Ascending aorta (tissue), 2 donors: ENCODE data around the gene ZSWIM8. TPM values are rescaled to one million over a fixed set of nuclear protein-coding genes. Genes with fewer than 3 reads are reported as not detected.

Experiments used
- DNase-seq, 2 donors: peaks; one replicate each; pipeline ENCODE4 v3.0.0-alpha.2; 2019; ENCODE audit warnings: low spot score in 2 of 2
- H3K27ac ChIP-seq, 2 donors: fragments of 200-600 bp; sonication (generic); one replicate each; pipeline ENCODE4 v1.5.1; 2016 to 2017; ENCODE audit warnings: mild to moderate bottlenecking in 1 of 2
- H3K27me3 ChIP-seq: fragments of 200-600 bp; sonication (generic); one replicate; pipeline ENCODE4 v1.5.1; 2017
- H3K36me3 ChIP-seq, 2 donors: fragments of 200-600 bp; sonication (generic); one replicate each; pipeline ENCODE4 v1.5.1; 2016
- H3K4me1 ChIP-seq, 2 donors: fragments of 200-600 bp; sonication (generic); one replicate each; pipeline ENCODE4 v1.5.1; 2016 to 2017; ENCODE audit warnings: mild to moderate bottlenecking in 1 of 2
- H3K4me3 ChIP-seq, 2 donors: fragments of 200-600 bp; sonication (generic); one replicate each; pipeline ENCODE4 v1.5.1; 2016 to 2017; ENCODE audit warnings: mild to moderate bottlenecking in 1 of 2
- H3K9me3 ChIP-seq, 2 donors: fragments of 200-600 bp; sonication (generic); one replicate each; pipeline ENCODE4 v1.5.1; 2016
- CTCF ChIP-seq, 3 experiments: fragments of 200-600 bp in 2 of 3; fragments of 450-650 bp in 1 of 3; sonication (generic) in 2 of 3; IDR thresholded peaks; one replicate each; pipeline ENCODE4 v1.5.1; 2016 to 2019; ENCODE audit warnings: antibody characterized with exemption in 3 of 3, mild to moderate bottlenecking in 1 of 3, moderate library complexity in 1 of 3
- intact Hi-C: fragments of 100-400 bp; cut with DNase I; formaldehyde crosslinking; loops from one replicate; pipeline ENCODE4 v1.15.1; 2023
- total RNA-seq: library from RNA; depleted of rRNA; stranded (reverse); fragments of >200 nt; gene quantifications from one replicate; pipeline ENCODE4 v1.1.0, GENCODE V29; 2016

ZSWIM8 gene
- total RNA-seq, 1 donor from 2014 or later, result 106 TPM

- no peaks in the 10 kb centered on the region for H3K27me3 ChIP-seq
- H3K36me3 ChIP-seq, result peaks cover 65 to 68% of the 10 kb centered on the region in 2 donors
- intact Hi-C loops, result no loop called here
- H3K9me3 ChIP-seq, result no peaks in the 10 kb centered on the region
- no peak for DNase-seq
- H3K4me1 ChIP-seq, result no peaks in the 10 kb centered on the region
- no peak overlapping the region for H3K27ac ChIP-seq
- no peak overlapping the region for H3K4me3 ChIP-seq
- no peak for TF ChIP-seq CTCF (IDR thresholded peaks at IDR 0.05)
Measured at GRCh38 chr10:73759512-73760115, 25.8 kb upstream of the ZSWIM8 start.

- Histone ChIP-seq H3K27me3 (no peaks in the 10 kb centered on the region), H3K27ac (no peak overlapping the region), H3K4me3 (no peak overlapping the region), H3K36me3 (peaks cover 79 to 81% of the 10 kb centered on the region in 2 donors), H3K9me3 (no peaks in the 10 kb centered on the region), H3K4me1 (no peaks in the 10 kb centered on the region)
- TF ChIP-seq CTCF (IDR thresholded peaks at IDR 0.05), result no peak
- no peak for DNase-seq
- intact Hi-C loops, result no loop called here
Measured at GRCh38 chr10:73761781-73762180, 23.6 kb upstream of the ZSWIM8 start.

GRCh38 chr10:73762915-73763314, 22.5 kb upstream of the ZSWIM8 start:
- no peak for DNase-seq
- Histone ChIP-seq H3K9me3 (no peaks in the 10 kb centered on the region), H3K27me3 (no peaks in the 10 kb centered on the region), H3K36me3 (peaks cover 87 to 90% of the 10 kb centered on the region in 2 donors), H3K4me3 (no peak overlapping the region), H3K27ac (no peak overlapping the region), H3K4me1 (no peaks in the 10 kb centered on the region)
- TF ChIP-seq CTCF (IDR thresholded peaks at IDR 0.05), result no peak
- intact Hi-C loops, result no loop called here

- Histone ChIP-seq H3K36me3 (peaks cover 91 to 94% of the 10 kb centered on the region in 2 donors), H3K9me3 (no peaks in the 10 kb centered on the region)
- intact Hi-C loops, result no loop called here
Measured at GRCh38 chr10:73763343-73763742, 22.1 kb upstream of the ZSWIM8 start.

GRCh38 chr10:73765066-73765465, 20.3 kb upstream of the ZSWIM8 start:
- peaks cover 98 to 100% of the 10 kb centered on the region in 2 donors for H3K36me3 ChIP-seq
- intact Hi-C loops, result no loop called here
- no peaks in the 10 kb centered on the region for H3K4me1 ChIP-seq
- no peak overlapping the region for H3K4me3 ChIP-seq
- no peaks in the 10 kb centered on the region for H3K9me3 ChIP-seq
- no peak for TF ChIP-seq CTCF (IDR thresholded peaks at IDR 0.05)
- no peaks in the 10 kb centered on the region for H3K27me3 ChIP-seq
- DNase-seq, result no peak
- no peak overlapping the region for H3K27ac ChIP-seq

More at GRCh38 chr10:73763343-73763742, 22.1 kb upstream of the ZSWIM8 start:
- no peak for DNase-seq
- Histone ChIP-seq H3K27me3 (no peaks in the 10 kb centered on the region), H3K27ac (no peak overlapping the region), H3K4me1 (no peaks in the 10 kb centered on the region), H3K4me3 (no peak overlapping the region)
- no peak for TF ChIP-seq CTCF (IDR thresholded peaks at IDR 0.05)

GRCh38 chr10:73768881-73769280, 16.5 kb upstream of the ZSWIM8 start:
- Histone ChIP-seq H3K9me3 (no peaks in the 10 kb centered on the region), H3K36me3 (peaks cover 75% of the 10 kb centered on the region in 2 donors), H3K4me1 (peaks cover 3 to 8% of the 10 kb centered on the region in 2 donors), H3K4me3 (no peak overlapping the region), H3K27me3 (no peaks in the 10 kb centered on the region), H3K27ac (no peak overlapping the region)
- no peak for TF ChIP-seq CTCF (IDR thresholded peaks at IDR 0.05)
- no peak for DNase-seq
- intact Hi-C loops, result no loop called here
